GM12873 (cell line): Measurements from ENCODE around the gene CHAMP1.

Experiments
- TF ChIP-seq, protein P1 (sequence below): IDR thresholded peaks from 2 replicates; pipeline ENCODE4 v1.5.1; 2012; ENCODE audit warnings: low read depth, mild to moderate bottlenecking, moderate library complexity, low read length, control low read depth; ENCODE audit not compliant: insufficient read depth; ENCODE audit errors: missing control alignments

Gene CHAMP1, protein sequence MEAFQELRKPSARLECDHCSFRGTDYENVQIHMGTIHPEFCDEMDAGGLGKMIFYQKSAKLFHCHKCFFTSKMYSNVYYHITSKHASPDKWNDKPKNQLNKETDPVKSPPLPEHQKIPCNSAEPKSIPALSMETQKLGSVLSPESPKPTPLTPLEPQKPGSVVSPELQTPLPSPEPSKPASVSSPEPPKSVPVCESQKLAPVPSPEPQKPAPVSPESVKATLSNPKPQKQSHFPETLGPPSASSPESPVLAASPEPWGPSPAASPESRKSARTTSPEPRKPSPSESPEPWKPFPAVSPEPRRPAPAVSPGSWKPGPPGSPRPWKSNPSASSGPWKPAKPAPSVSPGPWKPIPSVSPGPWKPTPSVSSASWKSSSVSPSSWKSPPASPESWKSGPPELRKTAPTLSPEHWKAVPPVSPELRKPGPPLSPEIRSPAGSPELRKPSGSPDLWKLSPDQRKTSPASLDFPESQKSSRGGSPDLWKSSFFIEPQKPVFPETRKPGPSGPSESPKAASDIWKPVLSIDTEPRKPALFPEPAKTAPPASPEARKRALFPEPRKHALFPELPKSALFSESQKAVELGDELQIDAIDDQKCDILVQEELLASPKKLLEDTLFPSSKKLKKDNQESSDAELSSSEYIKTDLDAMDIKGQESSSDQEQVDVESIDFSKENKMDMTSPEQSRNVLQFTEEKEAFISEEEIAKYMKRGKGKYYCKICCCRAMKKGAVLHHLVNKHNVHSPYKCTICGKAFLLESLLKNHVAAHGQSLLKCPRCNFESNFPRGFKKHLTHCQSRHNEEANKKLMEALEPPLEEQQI

DNA sequence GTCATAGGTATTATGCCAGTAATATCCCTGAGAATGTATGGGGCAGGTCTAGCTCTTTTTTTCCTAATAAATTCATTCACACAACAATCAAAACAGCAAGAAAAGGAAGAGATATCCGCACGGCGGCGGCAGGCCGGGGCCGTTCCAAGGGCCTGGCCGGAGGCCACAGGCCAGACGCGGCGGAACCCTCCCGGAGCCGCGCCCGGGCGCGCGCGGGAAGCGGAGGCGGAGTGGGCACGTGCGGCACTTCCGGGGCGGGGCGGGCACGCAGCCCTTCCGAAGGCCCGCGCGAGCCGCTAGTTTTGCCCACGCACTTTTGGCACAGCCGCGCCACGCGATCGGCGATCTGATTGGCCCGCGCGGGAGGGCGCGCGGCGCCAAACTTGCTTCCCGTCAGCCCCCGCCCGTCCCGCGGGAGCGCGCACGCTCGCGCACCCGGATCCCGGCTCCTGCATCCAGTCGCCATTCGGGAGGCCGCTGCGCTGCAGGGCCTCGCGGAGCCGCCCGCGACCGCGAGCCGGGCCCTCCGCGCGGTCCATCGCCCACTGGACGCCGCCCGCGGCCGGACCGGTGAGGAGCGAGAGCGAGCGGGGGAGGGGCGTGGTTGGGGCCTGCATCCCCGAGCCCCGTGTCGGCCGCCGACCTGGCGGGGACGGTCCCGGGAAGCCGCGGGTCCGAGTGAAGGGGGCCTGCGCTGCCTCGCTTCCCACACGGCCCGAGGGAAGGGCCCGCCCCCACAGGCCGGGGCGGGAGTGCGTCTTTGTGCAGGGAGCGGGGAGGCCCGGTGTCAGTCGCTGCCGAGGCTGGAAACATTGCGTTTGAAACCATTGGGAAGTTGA, at the start of gene CHAMP1:
Gene CHAMP1, plus strand, starts transcription at position 430 of the 839 bp plus-strand sequence. CDS start 9,340 bp downstream, outside the sequence.
- TF ChIP-seq, protein P1, sequence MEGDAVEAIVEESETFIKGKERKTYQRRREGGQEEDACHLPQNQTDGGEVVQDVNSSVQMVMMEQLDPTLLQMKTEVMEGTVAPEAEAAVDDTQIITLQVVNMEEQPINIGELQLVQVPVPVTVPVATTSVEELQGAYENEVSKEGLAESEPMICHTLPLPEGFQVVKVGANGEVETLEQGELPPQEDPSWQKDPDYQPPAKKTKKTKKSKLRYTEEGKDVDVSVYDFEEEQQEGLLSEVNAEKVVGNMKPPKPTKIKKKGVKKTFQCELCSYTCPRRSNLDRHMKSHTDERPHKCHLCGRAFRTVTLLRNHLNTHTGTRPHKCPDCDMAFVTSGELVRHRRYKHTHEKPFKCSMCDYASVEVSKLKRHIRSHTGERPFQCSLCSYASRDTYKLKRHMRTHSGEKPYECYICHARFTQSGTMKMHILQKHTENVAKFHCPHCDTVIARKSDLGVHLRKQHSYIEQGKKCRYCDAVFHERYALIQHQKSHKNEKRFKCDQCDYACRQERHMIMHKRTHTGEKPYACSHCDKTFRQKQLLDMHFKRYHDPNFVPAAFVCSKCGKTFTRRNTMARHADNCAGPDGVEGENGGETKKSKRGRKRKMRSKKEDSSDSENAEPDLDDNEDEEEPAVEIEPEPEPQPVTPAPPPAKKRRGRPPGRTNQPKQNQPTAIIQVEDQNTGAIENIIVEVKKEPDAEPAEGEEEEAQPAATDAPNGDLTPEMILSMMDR, result no peak

DNA sequence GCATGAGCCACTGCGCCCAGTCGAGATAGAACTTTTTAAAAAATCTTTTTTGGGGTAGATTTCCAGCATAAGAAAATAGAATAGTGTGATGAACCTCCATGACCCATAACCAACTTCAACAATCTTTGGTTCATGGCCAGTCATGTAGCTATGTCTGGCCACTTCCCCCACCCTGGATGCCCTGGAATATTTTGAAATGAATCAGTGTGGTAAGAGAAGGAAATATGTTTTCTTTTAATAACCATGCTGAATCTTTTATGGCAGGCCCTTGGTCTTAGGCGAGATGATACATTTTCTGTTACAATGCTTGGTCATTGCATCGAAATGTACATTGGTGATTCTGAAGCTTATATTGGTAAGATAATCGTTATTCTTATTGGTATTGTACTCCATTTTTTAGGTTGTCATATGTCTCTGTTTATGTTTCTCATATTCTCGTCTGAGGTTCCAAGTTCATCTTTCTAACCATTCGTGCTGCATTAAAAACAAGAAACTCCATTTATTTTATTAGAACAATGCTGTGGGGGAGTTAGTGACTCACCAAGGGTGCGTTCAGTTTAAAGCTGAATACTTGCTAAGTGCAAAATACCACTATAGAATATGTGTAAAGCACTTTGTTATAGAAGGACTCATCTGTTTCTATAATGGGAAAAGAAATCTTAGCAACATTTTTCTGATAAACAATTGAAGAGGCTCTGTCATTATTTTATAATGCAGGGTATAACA, 49.3 kb upstream of the CHAMP1 start:
- TF ChIP-seq, protein P1, result no peak

DNA sequence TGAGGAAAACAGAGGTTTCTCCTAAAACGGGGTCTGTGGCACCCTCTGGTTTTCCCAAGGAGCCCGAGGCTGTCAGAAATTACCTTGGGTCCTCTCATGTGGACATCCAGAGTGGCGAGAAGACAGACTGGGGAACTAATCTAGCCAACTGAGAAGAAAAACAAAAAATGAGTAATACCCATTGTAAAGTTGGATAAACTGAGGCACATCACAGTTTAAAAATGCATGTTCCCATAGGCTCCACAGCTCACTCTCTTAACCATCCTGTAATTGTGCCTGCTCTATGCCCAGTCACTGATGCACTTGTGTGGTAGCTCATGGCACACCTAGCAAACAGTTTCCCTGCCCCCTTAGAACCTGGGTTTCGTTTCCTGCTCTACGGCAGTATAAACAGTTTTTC, 48.1 kb upstream of the CHAMP1 start:
- TF ChIP-seq, protein P1, result no peak

DNA sequence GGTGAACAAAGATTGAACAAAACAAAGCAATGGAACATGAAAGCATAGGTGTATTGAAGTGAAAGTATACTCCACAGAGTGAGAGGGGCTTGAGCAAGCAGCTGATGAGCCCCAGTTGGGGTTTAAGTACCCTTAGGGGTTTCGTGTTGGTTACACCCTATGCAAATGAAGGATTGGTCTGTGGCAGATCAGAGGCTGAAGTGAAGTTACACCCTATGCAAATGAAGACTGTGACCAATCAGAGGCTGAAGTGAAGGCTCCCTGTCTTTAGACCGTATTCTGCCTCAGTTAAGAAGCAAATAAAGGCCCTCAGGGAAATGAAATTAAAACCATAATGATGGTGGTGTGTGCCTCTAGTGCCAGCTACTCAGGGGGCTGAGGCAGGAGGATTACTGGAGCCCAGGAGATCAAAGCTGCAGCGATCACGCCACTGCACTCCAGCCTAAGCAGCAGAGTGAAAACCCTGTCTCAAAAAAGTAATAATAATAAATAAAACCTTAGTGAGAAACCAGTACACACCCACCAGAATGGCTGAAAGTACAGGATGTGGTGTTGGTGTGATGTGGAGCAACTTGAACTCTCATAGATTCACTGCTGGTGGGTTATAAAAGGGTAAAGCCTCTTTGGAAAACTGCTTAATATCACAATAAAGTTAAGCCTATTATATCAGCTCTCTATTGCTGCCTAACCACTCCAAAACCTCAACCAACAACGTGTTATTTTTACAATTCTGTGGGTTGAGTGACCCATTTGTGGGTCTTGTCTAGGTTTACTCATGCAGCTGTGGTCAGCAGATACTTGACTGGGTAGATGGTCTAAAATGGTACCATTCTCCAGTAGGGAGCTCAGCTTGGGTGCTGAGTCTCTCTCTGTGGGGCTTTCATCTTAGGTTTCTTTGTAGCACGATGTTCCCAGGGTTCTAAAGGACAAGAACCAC, 45.7 kb upstream of the CHAMP1 start:
- TF ChIP-seq, protein P1, result no peak

DNA sequence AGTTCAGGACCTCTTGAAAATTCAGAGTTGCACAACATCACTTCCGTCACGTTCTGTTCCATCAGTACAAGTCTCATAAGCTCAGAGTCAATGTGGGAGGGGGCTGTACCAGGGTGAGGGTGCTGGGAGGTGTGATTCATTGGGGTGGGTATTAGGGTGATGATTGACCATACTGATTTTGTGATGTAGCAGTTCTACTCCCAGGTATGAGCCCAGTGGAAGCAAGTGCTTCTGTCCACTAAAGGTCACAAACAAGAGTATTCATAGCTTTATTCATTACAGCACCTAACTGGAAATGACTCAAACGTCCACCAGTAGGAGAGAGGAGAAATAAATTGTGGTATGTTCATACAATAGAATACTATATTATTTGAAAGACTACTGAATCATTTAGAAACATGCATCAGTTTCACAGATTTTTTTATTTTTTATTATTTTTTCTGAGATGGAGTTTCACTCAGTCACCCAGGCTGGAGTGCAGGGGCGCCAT, 45.0 kb upstream of the CHAMP1 start:
- TF ChIP-seq, protein P1, result no peak

DNA sequence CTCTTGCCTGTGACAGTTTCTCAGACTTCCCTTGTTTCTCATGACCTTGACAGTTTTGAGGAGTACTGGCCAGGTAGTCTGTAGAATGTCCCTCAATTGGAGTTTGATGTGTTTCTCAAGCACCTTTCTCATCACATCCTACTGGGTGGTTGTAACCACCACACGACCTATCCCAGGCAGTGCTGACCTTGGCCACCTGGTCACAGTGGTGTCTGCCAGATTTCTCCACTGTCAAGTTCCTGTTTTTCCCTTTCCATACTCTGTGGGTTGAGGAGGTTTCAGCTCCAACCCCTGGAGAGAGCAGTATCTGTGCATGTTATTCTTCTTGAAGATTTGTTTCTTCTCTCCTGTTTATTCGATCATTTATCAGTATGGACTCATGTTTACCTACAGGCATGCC, 41.3 kb upstream of the CHAMP1 start:
- TF ChIP-seq, protein P1, result no peak
